Nephron progenitor cell (in vitro differentiated cells): ENCODE data around the gene C13orf46.

ENCODE experiments used
- DNase-seq: peaks from one replicate; pipeline ENCODE4 v3.0.0; 2021
- H3K27ac Mint-ChIP-seq: 2 replicates; pipeline ENCODE4 v1.8.0; 2021; ENCODE audit warnings: mild to moderate bottlenecking, moderate library complexity, mixed read lengths
- H3K27me3 Mint-ChIP-seq: 2 replicates; pipeline ENCODE4 v1.8.0; 2021; ENCODE audit warnings: mild to moderate bottlenecking, low read depth, mixed read lengths; ENCODE audit not compliant: poor library complexity
- H3K36me3 Mint-ChIP-seq: 2 replicates; pipeline ENCODE4 v1.8.0; 2021; ENCODE audit warnings: low read depth, mixed read lengths
- H3K4me1 Mint-ChIP-seq: 2 replicates; pipeline ENCODE4 v1.8.0; 2021; ENCODE audit warnings: mixed read lengths
- H3K4me3 Mint-ChIP-seq: 2 replicates; pipeline ENCODE4 v1.8.0; 2021; ENCODE audit warnings: mild to moderate bottlenecking, moderate library complexity, mixed read lengths
- H3K9me3 Mint-ChIP-seq: 2 replicates; pipeline ENCODE4 v1.8.0; 2021; ENCODE audit warnings: mild to moderate bottlenecking, moderate library complexity, mixed read lengths
- TF ChIP-seq, protein P1 (sequence below): fragments of 200-600 bp; sonication (generic); IDR thresholded peaks from 2 replicates; pipeline ENCODE4 v1.5.0; 2021; ENCODE audit warnings: antibody characterized with exemption

Gene C13orf46

DNA sequence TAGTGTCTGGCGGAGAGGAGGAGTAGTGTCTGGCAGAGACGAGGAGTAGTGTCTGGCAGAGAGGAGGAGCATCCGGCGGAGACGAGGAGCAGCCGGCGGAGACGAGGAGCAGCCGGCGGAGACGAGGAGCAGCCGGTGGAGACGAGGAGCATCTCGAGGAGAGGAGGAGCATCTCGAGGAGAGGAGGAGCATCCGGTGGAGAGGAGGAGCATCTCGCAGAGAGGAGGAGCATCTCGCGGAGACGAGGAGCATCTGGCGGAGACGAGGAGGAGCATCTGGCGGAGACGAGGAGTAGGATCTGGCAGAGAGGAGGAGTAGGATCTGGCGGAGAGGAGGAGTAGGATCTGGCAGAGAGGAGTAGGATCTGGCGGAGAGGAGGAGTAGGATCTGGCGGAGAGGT is 18.2 kb downstream of the C13orf46 start:
- Mint-ChIP-seq H3K4me3 (no peak overlapping the region), H3K27me3 (peaks cover 10% of the 10 kb centered on the region), H3K4me1 (no peaks in the 10 kb centered on the region), H3K27ac (no peak overlapping the region), H3K9me3 (peaks cover 58% of the 10 kb centered on the region), H3K36me3 (no peaks in the 10 kb centered on the region)
- TF ChIP-seq, protein P1, sequence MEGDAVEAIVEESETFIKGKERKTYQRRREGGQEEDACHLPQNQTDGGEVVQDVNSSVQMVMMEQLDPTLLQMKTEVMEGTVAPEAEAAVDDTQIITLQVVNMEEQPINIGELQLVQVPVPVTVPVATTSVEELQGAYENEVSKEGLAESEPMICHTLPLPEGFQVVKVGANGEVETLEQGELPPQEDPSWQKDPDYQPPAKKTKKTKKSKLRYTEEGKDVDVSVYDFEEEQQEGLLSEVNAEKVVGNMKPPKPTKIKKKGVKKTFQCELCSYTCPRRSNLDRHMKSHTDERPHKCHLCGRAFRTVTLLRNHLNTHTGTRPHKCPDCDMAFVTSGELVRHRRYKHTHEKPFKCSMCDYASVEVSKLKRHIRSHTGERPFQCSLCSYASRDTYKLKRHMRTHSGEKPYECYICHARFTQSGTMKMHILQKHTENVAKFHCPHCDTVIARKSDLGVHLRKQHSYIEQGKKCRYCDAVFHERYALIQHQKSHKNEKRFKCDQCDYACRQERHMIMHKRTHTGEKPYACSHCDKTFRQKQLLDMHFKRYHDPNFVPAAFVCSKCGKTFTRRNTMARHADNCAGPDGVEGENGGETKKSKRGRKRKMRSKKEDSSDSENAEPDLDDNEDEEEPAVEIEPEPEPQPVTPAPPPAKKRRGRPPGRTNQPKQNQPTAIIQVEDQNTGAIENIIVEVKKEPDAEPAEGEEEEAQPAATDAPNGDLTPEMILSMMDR: no peak
- DNase-seq: no peak

DNA sequence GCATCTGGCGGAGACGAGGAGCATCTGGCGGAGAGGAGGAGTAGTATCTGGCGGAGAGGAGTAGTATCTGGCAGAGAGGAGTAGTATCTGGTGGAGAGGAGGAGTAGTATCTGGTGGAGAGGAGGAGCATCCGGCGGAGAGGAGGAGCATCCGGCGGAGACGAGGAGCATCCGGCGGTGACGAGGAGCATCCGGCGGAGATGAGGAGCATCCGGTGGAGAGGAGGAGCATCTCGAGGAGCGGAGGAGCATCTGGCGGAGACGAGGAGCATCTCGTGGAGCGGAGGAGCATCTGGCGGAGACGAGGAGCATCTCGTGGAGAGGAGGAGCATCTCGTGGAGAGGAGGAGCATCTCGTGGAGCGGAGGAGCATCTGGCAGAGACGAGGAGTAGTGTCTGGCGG is 18.6 kb downstream of the C13orf46 start:
- Mint-ChIP-seq H3K27ac (no peak overlapping the region), H3K36me3 (no peaks in the 10 kb centered on the region), H3K9me3 (peaks cover 53% of the 10 kb centered on the region), H3K4me1 (no peaks in the 10 kb centered on the region), H3K27me3 (peaks cover 10% of the 10 kb centered on the region), H3K4me3 (no peak overlapping the region)
- no peak for DNase-seq
- TF ChIP-seq, protein P1: no peak

DNA sequence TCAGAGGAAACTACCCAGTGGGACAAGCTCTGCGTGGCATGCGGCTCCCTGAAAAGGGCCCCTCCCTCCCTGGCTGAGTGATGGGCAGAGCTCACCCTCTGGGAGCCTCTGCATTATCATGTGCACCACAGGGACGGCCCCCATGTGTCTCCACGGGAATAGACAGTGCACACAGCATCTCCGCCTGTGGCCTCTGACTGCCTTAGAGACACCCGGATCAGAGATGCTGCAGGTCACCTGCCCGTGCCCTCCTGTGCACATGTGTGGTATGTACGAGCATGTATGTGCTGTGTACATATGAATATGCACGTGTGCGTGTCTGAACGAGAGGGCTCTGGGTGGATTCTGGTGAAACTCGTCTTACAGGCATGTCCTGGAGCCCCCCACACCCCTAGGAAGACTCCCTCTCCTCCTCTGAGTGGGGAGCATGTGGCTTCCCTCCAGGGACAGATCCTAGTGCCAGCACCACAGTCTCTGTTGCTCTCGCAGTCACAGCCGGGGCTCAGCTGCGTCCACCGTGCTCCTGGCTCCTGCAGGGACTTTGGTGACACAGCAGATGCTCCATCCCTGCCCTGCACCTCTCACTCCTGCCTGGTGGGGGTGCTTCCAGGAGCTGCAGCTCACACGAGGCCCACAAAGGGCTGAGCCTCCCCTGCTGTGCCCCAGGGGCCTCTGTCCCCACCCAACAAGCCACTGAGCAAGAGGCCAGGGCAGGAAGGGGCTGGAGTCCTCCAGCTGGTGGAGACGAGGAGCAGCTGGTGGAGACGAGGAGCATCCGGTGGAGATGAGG is 19.6 kb downstream of the C13orf46 start:
- Mint-ChIP-seq H3K36me3 (no peaks in the 10 kb centered on the region), H3K27me3 (peaks cover 11% of the 10 kb centered on the region), H3K27ac (no peak overlapping the region), H3K4me1 (peaks cover 1% of the 10 kb centered on the region), H3K4me3 (no peak overlapping the region), H3K9me3 (peaks cover 45% of the 10 kb centered on the region)
- TF ChIP-seq, protein P1: no peak
- DNase-seq: no peak

- Mint-ChIP-seq H3K9me3 (peaks cover 38% of the 10 kb centered on the region), H3K4me1 (peaks cover 3% of the 10 kb centered on the region), H3K27me3 (peaks cover 12% of the 10 kb centered on the region), H3K36me3 (no peaks in the 10 kb centered on the region), H3K4me3 (no peak overlapping the region), H3K27ac (no peak overlapping the region)
- no peak for DNase-seq
- TF ChIP-seq, protein P1: no peak
Measured at GRCh38 chr13:113953561-113953960, 20.3 kb downstream of the C13orf46 start.

GRCh38 chr13:113952983-113953520 is 20.8 kb downstream of the C13orf46 start:
- DNase-seq: no peak
- TF ChIP-seq, protein P1: no peak
- Mint-ChIP-seq H3K36me3 (no peaks in the 10 kb centered on the region), H3K27ac (no peak overlapping the region), H3K27me3 (peaks cover 12% of the 10 kb centered on the region), H3K9me3 (peaks cover 33% of the 10 kb centered on the region), H3K4me3 (no peak overlapping the region), H3K4me1 (peaks cover 3% of the 10 kb centered on the region)
